Uterus (tissue), 2 donors: ENCODE data around the gene IFI35.

ENCODE experiments used
- POLR2A ChIP-seq, 2 donors: fragments of 450-650 bp; IDR thresholded peaks; one replicate each; pipeline ENCODE4 v1.6.1; 2016; ENCODE audit warnings: antibody characterized with exemption in 2 of 2, mild to moderate bottlenecking in 1 of 2, moderate library complexity in 1 of 2
- TF ChIP-seq, protein P1 (sequence below), 4 experiments: fragments of 200-600 bp in 2 of 4; fragments of 450-650 bp in 2 of 4; sonication (generic) in 2 of 4; IDR thresholded peaks; one replicate each; pipeline ENCODE4 v1.5.1; 2016 to 2019; ENCODE audit warnings: antibody characterized with exemption in 4 of 4, mild to moderate bottlenecking in 2 of 4, moderate library complexity in 1 of 4

- TF ChIP-seq, protein P1, sequence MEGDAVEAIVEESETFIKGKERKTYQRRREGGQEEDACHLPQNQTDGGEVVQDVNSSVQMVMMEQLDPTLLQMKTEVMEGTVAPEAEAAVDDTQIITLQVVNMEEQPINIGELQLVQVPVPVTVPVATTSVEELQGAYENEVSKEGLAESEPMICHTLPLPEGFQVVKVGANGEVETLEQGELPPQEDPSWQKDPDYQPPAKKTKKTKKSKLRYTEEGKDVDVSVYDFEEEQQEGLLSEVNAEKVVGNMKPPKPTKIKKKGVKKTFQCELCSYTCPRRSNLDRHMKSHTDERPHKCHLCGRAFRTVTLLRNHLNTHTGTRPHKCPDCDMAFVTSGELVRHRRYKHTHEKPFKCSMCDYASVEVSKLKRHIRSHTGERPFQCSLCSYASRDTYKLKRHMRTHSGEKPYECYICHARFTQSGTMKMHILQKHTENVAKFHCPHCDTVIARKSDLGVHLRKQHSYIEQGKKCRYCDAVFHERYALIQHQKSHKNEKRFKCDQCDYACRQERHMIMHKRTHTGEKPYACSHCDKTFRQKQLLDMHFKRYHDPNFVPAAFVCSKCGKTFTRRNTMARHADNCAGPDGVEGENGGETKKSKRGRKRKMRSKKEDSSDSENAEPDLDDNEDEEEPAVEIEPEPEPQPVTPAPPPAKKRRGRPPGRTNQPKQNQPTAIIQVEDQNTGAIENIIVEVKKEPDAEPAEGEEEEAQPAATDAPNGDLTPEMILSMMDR (IDR thresholded peaks at IDR 0.05) = no peak
- TF ChIP-seq POLR2A (IDR thresholded peaks at IDR 0.05) = no peak
Measured at GRCh38 chr17:43034894-43035293, 28.3 kb downstream of the IFI35 start.
